AG09319 (cell line): Measurements from ENCODE around the gene TTC1.

ENCODE experiments used
- DNase-seq: peaks from one replicate; pipeline ENCODE4 v3.0.0-alpha.2; 2010; ENCODE audit warnings: low read depth; ENCODE audit errors: extremely low read depth
- TF ChIP-seq, protein P1 (sequence below): IDR thresholded peaks from 2 replicates; pipeline ENCODE4 v1.5.1; 2011; ENCODE audit warnings: low read depth, mild to moderate bottlenecking, inconsistent platforms, low read length, moderate library complexity

The TTC1 gene

GRCh38 chr5:160076997-160077396, 68.1 kb downstream of the TTC1 start:
- TF ChIP-seq, protein P1, sequence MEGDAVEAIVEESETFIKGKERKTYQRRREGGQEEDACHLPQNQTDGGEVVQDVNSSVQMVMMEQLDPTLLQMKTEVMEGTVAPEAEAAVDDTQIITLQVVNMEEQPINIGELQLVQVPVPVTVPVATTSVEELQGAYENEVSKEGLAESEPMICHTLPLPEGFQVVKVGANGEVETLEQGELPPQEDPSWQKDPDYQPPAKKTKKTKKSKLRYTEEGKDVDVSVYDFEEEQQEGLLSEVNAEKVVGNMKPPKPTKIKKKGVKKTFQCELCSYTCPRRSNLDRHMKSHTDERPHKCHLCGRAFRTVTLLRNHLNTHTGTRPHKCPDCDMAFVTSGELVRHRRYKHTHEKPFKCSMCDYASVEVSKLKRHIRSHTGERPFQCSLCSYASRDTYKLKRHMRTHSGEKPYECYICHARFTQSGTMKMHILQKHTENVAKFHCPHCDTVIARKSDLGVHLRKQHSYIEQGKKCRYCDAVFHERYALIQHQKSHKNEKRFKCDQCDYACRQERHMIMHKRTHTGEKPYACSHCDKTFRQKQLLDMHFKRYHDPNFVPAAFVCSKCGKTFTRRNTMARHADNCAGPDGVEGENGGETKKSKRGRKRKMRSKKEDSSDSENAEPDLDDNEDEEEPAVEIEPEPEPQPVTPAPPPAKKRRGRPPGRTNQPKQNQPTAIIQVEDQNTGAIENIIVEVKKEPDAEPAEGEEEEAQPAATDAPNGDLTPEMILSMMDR = no peak
- no peak for DNase-seq

GRCh38 chr5:160079753-160080152, 70.8 kb downstream of the TTC1 start:
- no peak for DNase-seq
- TF ChIP-seq, protein P1 = no peak

GRCh38 chr5:160081495-160081894, 72.6 kb downstream of the TTC1 start:
- no peak for DNase-seq
- TF ChIP-seq, protein P1 = no peak

- no peak for DNase-seq
- TF ChIP-seq, protein P1 = no peak
These were observed 73.9 kb downstream of the TTC1 start for GRCh38 chr5:160082614-160083500.

- DNase-seq = no peak
- TF ChIP-seq, protein P1 = no peak
These were observed 74.6 kb downstream of the TTC1 start for GRCh38 chr5:160083501-160083900.

GRCh38 chr5:160084144-160084543, 75.2 kb downstream of the TTC1 start:
- TF ChIP-seq, protein P1 = no peak
- no peak for DNase-seq

DNA sequence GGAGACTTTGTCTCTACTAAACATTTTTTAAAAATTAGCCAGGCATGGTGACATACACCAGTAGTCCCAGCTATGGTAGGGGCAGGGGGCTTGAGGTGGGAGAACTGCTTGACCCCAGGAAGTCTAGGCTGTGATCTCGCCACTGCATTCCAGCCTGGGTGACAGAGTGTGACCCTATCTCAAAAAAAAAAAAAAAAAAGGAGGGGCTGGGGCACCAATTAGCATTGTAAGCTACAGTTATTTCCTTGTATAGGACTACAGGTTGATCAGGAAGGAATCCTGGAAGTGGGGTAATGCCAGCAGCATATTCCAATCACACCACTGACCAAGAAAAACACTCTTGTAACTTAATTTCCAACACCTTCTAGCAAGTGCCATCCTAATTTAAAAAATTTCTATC, 78.3 kb downstream of the TTC1 start:
- no peak for DNase-seq
- TF ChIP-seq, protein P1 = no peak
